Measurements from ENCODE around the gene NOC3L. TPM values are rescaled to one million over a fixed set of nuclear protein-coding genes. Genes with fewer than 3 reads are reported as not detected.

The NOC3L gene
- total RNA-seq, 4 donors from 2014 or later: 10.3 to 14.5 (median 12.5) TPM

DNA sequence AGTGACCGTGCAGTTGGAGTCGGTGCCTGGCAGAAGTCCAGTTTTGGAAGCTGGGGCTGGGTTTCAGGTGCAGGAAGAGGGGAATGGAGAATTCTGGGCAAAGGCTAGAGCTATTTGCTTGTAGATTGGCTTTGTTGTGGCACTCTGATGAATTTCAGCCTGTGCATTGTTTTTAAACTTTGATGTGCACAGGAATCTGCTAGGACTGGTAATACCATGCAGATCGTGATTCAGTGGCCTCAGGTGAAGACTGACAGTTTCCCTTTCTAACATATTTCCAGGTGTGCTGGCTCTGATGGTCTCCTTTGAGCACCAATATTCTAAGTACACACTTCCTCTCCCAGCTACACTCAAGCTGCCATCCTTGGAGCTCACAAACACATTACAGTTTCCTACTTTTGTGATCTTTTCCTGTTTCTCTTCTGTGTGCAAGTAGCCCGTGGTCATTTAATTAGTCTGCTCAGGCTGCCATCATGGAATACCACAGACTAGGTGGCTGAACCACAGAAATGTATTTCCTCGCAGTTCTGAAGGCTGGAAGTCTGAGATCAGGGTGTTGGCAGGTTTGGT is 55.6 kb downstream of the NOC3L start:
- Histone ChIP-seq H3K27me3 (no peaks in the 10 kb centered on the region), H3K4me1 (no peaks in the 10 kb centered on the region), H3K9me3 (no peaks in the 10 kb centered on the region), H3K4me3 (no peak overlapping the region), H3K27ac (no peak overlapping the region), H3K36me3 (no peaks in the 10 kb centered on the region)
- no peak for TF ChIP-seq CTCF (IDR thresholded peaks at IDR 0.05 in 4 of 5, conservative IDR thresholded peaks at IDR 0.05 in 1 of 5)
- TF ChIP-seq POLR2A (IDR thresholded peaks at IDR 0.05): no peak
- ATAC-seq (no peak), DNase-seq (no peak)
- intact Hi-C loops (cut with DNase I; ENCODE audit: low total_unique reads) (no loop called here), in situ Hi-C loops (cut with MboI; ENCODE audit: low sequenced_read_pairs in 4 of 4) (no loop called here)

DNA sequence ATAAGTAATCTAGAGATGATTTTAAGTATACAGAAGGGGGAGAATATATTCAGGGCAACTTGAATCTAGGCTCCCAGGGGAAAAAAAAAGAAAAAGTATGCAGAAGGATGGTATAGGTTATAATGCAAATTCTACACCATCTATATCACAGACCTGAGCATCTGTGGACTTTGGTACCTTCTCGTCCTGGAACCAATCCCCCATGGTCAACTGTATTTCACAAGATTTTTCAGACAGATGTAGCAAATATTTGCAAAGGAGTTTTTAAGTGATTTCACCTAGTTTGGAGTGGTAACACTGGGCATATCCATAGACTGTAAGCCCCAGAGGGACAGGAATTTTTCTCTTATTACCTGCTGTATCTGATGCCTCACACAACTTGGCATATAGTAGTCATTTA is 58.8 kb downstream of the NOC3L start:
- H3K27me3 ChIP-seq: no peaks in the 10 kb centered on the region
- no peak overlapping the region for H3K4me3 ChIP-seq
- no peaks in the 10 kb centered on the region for H3K36me3 ChIP-seq
- ATAC-seq (no peak), DNase-seq (no peak)
- no peak overlapping the region for H3K27ac ChIP-seq
- H3K9me3 ChIP-seq: no peaks in the 10 kb centered on the region
- in situ Hi-C loops (cut with MboI; ENCODE audit: low sequenced_read_pairs in 4 of 4) (no loop called here), intact Hi-C loops (cut with DNase I; ENCODE audit: low total_unique reads) (no loop called here)
- H3K4me1 ChIP-seq: no peaks in the 10 kb centered on the region
- TF ChIP-seq CTCF (IDR thresholded peaks at IDR 0.05 in 4 of 5, conservative IDR thresholded peaks at IDR 0.05 in 1 of 5) (no peak), POLR2A (IDR thresholded peaks at IDR 0.05) (no peak)

DNA sequence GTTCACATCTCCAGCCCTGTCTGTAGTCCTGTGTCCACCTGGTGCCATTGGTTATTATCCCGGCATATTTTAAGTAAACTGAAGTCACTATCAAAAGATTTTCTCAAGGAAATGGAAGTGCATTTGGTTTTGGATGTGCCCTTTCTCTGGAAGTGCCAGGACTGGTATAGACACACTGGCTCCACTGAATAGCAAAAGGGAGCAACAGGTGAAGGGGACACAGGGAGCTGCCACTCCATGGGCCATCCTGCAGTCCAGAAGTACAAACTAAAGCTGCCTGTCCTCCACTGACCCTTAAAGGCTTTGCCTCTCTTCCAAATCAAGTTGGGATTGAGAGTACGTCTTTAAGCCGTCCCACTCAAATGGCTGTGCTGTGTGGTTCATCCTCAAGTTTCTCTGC is 62.7 kb downstream of the NOC3L start:
- no peak overlapping the region for H3K27ac ChIP-seq
- H3K36me3 ChIP-seq: no peaks in the 10 kb centered on the region
- H3K27me3 ChIP-seq: no peaks in the 10 kb centered on the region
- no peaks in the 10 kb centered on the region for H3K9me3 ChIP-seq
- H3K4me1 ChIP-seq: no peaks in the 10 kb centered on the region
- in situ Hi-C loops (cut with MboI; ENCODE audit: low sequenced_read_pairs in 4 of 4): no loop called here
- intact Hi-C loops (cut with DNase I; ENCODE audit: low total_unique reads): no loop called here
- TF ChIP-seq CTCF (IDR thresholded peaks at IDR 0.05 in 4 of 5, conservative IDR thresholded peaks at IDR 0.05 in 1 of 5): no peak
- TF ChIP-seq POLR2A (IDR thresholded peaks at IDR 0.05): no peak
- ATAC-seq (no peak), DNase-seq (no peak)
- H3K4me3 ChIP-seq: no peak overlapping the region

GRCh38 chr10:94299417-94299816 is 63.3 kb downstream of the NOC3L start:
- no peak for ATAC-seq
- in situ Hi-C loops (cut with MboI; ENCODE audit: low sequenced_read_pairs in 4 of 4) (no loop called here), intact Hi-C loops (cut with DNase I; ENCODE audit: low total_unique reads) (no loop called here)
- Histone ChIP-seq H3K4me1 (no peaks in the 10 kb centered on the region), H3K4me3 (no peak overlapping the region), H3K27me3 (no peaks in the 10 kb centered on the region), H3K27ac (no peak overlapping the region), H3K36me3 (no peaks in the 10 kb centered on the region), H3K9me3 (no peaks in the 10 kb centered on the region)
- DNase-seq: no peak
- no peak for TF ChIP-seq CTCF (IDR thresholded peaks at IDR 0.05 in 4 of 5, conservative IDR thresholded peaks at IDR 0.05 in 1 of 5)
- TF ChIP-seq POLR2A (IDR thresholded peaks at IDR 0.05): no peak

DNA sequence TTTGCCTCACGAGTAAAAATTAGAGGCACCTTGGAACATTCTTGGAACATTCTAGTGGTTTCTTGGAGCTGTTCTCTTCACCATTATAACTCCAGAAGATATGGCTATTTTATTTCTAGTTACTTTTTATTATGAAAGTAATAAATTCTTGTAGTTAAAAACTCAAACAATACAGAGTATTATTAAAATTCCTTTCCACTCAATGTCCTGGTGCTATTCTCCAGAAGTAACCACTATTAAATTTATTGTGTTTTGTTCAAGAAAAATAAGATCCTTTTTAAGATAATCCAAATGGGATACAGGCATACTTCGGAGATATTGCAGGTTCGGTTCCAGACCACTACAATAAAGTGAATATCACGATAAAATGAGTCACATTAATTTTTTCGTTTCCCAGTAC is 68.6 kb downstream of the NOC3L start:
- intact Hi-C loops (cut with DNase I; ENCODE audit: low total_unique reads): no loop called here
- no peak for TF ChIP-seq POLR2A (IDR thresholded peaks at IDR 0.05)
- in situ Hi-C loops (cut with MboI; ENCODE audit: low sequenced_read_pairs in 4 of 4): no loop called here
- Histone ChIP-seq H3K36me3 (no peaks in the 10 kb centered on the region), H3K27me3 (no peaks in the 10 kb centered on the region), H3K27ac (no peak overlapping the region), H3K4me3 (no peak overlapping the region), H3K9me3 (no peaks in the 10 kb centered on the region), H3K4me1 (peaks cover 0 to 6% of the 10 kb centered on the region in 2 donors)
- DNase-seq (no peak), ATAC-seq (no peak)
